ENCODE results near the gene PDE4D. TPM values are rescaled to one million over a fixed set of nuclear protein-coding genes. Genes with fewer than 3 reads are reported as not detected.

Gene PDE4D
- polyA plus RNA-seq, 4 donors, result 17.5 to 31.9 (median 22.8) TPM

GRCh38 chr5:59206132-59206581 lies 687.4 kb downstream of the PDE4D start:
- no peak for DNase-seq (ENCODE audit: low read depth in 4 of 4, low spot score in 3 of 4)

- DNase-seq (ENCODE audit: low read depth in 4 of 4, low spot score in 3 of 4), result no peak
Measured at GRCh38 chr5:59204114-59204897, 689.2 kb downstream of the PDE4D start.

- no peak for DNase-seq (ENCODE audit: low read depth in 4 of 4, low spot score in 3 of 4)
Measured at GRCh38 chr5:59199868-59200267, 693.7 kb downstream of the PDE4D start.

- no peak for DNase-seq (ENCODE audit: low read depth in 4 of 4, low spot score in 3 of 4)
Measured at GRCh38 chr5:59198832-59199231, 694.7 kb downstream of the PDE4D start.

- DNase-seq (ENCODE audit: low read depth in 4 of 4, low spot score in 3 of 4), result no peak
Measured at GRCh38 chr5:59198365-59198764, 695.2 kb downstream of the PDE4D start.

GRCh38 chr5:59197911-59198310 lies 695.6 kb downstream of the PDE4D start:
- no peak for DNase-seq (ENCODE audit: low read depth in 4 of 4, low spot score in 3 of 4)

GRCh38 chr5:59193616-59194319 lies 699.8 kb downstream of the PDE4D start:
- no peak for DNase-seq (ENCODE audit: low read depth in 4 of 4, low spot score in 3 of 4)

- no peak for DNase-seq (ENCODE audit: low read depth in 4 of 4, low spot score in 3 of 4)
Measured at GRCh38 chr5:59190746-59191145, 702.8 kb downstream of the PDE4D start.

- DNase-seq (ENCODE audit: low read depth in 4 of 4, low spot score in 3 of 4), result no peak
Measured at GRCh38 chr5:59189472-59190244, 703.9 kb downstream of the PDE4D start.

GRCh38 chr5:59188419-59189225 lies 704.9 kb downstream of the PDE4D start:
- DNase-seq (ENCODE audit: low read depth in 4 of 4, low spot score in 3 of 4), result peak; percentile 41 to 46 (median 42)

- DNase-seq (ENCODE audit: low read depth in 4 of 4, low spot score in 3 of 4), result no peak
Measured at GRCh38 chr5:59187857-59188256, 705.7 kb downstream of the PDE4D start.

GRCh38 chr5:59186623-59187022 lies 706.9 kb downstream of the PDE4D start:
- no peak for DNase-seq (ENCODE audit: low read depth in 4 of 4, low spot score in 3 of 4)

GRCh38 chr5:59185757-59186385 lies 707.7 kb downstream of the PDE4D start:
- no peak for DNase-seq (ENCODE audit: low read depth in 4 of 4, low spot score in 3 of 4)

- DNase-seq (ENCODE audit: low read depth in 4 of 4, low spot score in 3 of 4), result no peak
Measured at GRCh38 chr5:59184769-59185168, 708.8 kb downstream of the PDE4D start.

- DNase-seq (ENCODE audit: low read depth in 4 of 4, low spot score in 3 of 4), result no peak
Measured at GRCh38 chr5:59182760-59183159, 710.8 kb downstream of the PDE4D start.

GRCh38 chr5:59180515-59180914 lies 713.0 kb downstream of the PDE4D start:
- DNase-seq (ENCODE audit: low read depth in 4 of 4, low spot score in 3 of 4), result no peak

GRCh38 chr5:59179704-59180103 lies 713.8 kb downstream of the PDE4D start:
- DNase-seq (ENCODE audit: low read depth in 4 of 4, low spot score in 3 of 4), result no peak

- no peak for DNase-seq (ENCODE audit: low read depth in 4 of 4, low spot score in 3 of 4)
Measured at GRCh38 chr5:59178482-59178881, 715.0 kb downstream of the PDE4D start.

GRCh38 chr5:59178071-59178470 lies 715.5 kb downstream of the PDE4D start:
- no peak for DNase-seq (ENCODE audit: low read depth in 4 of 4, low spot score in 3 of 4)

GRCh38 chr5:59177644-59178043 lies 715.9 kb downstream of the PDE4D start:
- DNase-seq (ENCODE audit: low read depth in 4 of 4, low spot score in 3 of 4), result no peak

Measured in left renal pelvis (tissue), 4 donors.